HCT116 (cell line): Measurements from ENCODE around the gene CCDC127. TPM values are rescaled to one million over a fixed set of nuclear protein-coding genes. Genes with fewer than 3 reads are reported as not detected.

Experiments
- ATAC-seq: fragments of 200-7000 bp; cut with Tn5 transposase; 2 replicates; pipeline ENCODE4 v1.9.1; 2020; ENCODE audit warnings: mild to moderate bottlenecking, moderate library complexity
- BruUV-seq: library from RNA; stranded (reverse); fragments of 400-500 nt; replicated peaks from 2 replicates; lab custom pipeline; 2021; lab: Mats Ljungman, UMichigan
- CTCF ChIA-PET: fragments of 300-600 bp; sonication (Branson Sonifier 250); formaldehyde crosslinking; loops from one replicate; lab custom pipeline; 2021; ENCODE audit warnings: antibody characterized with exemption; lab: Charles Lee
- POLR2A ChIA-PET: fragments of 300-600, 350-600 bp; sonication (Branson Sonifier 250); formaldehyde crosslinking; loops from one replicate; lab custom pipeline; 2021; ENCODE audit warnings: antibody characterized with exemption; lab: Charles Lee
- RAD21 ChIA-PET, 2 experiments: fragments of 300-600 bp; sonication (Branson Sonifier 250); formaldehyde crosslinking; loops; one replicate each; lab custom pipeline; 2023; ENCODE audit warnings: low total read pairs in 2 of 2; ENCODE audit not compliant: uncharacterized antibody in 2 of 2, unreplicated experiment in 2 of 2, low non-redundant PET in 1 of 2; lab: Charles Lee
- DNase-seq: peaks from one replicate; pipeline ENCODE4 v3.0.0-alpha.2; 2010; ENCODE audit warnings: low read depth, low spot score
- H2AFZ ChIP-seq: fragments of 200-600 bp; shearing (Covaris generic), sonication (generic); 2 replicates; pipeline ENCODE4 v1.6.1; 2017; ENCODE audit warnings: low read depth, mixed run types, mixed read lengths, antibody characterized with exemption, low read length; ENCODE audit not compliant: poor library complexity, severe bottlenecking
- H3K27ac ChIP-seq: 2 replicates; pipeline ENCODE4 v1.5.1; 2012; ENCODE audit warnings: low read depth, low read length
- H3K27me3 ChIP-seq: fragments of 200-600 bp; sonication (generic); 2 replicates; pipeline ENCODE4 v1.6.1; 2016; ENCODE audit warnings: mixed run types, low read length, mixed read lengths; ENCODE audit not compliant: insufficient read depth
- H3K36me3 ChIP-seq, 2 experiments: fragments of 200-500 bp in 1 of 2; fragments of 200-600 bp in 1 of 2; sonication (Bioruptor generic) in 1 of 2; sonication (generic) in 1 of 2; 2 replicates each; pipeline versions ENCODE4 v1.5.1 to v1.6.1; 2014 to 2016; ENCODE audit warnings: low read length in 2 of 2, inconsistent platforms in 1 of 2, mixed read lengths in 1 of 2, mixed run types in 1 of 2; ENCODE audit not compliant: insufficient read depth in 2 of 2, control insufficient read depth in 1 of 2
- H3K4me1 ChIP-seq, 2 experiments: fragments of 200-600 bp in 1 of 2; sonication (generic) in 1 of 2; 2 replicates each; pipeline versions ENCODE4 v1.5.1 to v1.6.1; 2012 to 2017; ENCODE audit warnings: low read length in 2 of 2, inconsistent platforms in 1 of 2, mild to moderate bottlenecking in 1 of 2, mixed read lengths in 1 of 2, mixed run types in 1 of 2, moderate library complexity in 1 of 2; ENCODE audit not compliant: insufficient read depth in 2 of 2, control insufficient read depth in 1 of 2
- H3K4me2 ChIP-seq: fragments of 200-600 bp; sonication (generic); 2 replicates; pipeline ENCODE4 v1.6.1; 2017; ENCODE audit warnings: mixed run types, low read length, mixed read lengths
- H3K4me3 ChIP-seq, 2 experiments: fragments of 200-600 bp in 1 of 2; sonication (generic) in 1 of 2; replicated peaks in 1 of 2; 2 replicates each; pipeline ENCODE4 v1.5.1; 2011 to 2016; ENCODE audit warnings: low read length in 2 of 2, control low read depth in 1 of 2, low read depth in 1 of 2, mild to moderate bottlenecking in 1 of 2, mixed read lengths in 1 of 2, mixed run types in 1 of 2
- H3K79me2 ChIP-seq: fragments of 200-600 bp; sonication (generic); 2 replicates; pipeline ENCODE4 v1.6.1; 2017; ENCODE audit warnings: mild to moderate bottlenecking, mixed run types, low read length, moderate library complexity, mixed read lengths; ENCODE audit not compliant: insufficient read depth
- H3K9ac ChIP-seq: fragments of 200-600 bp; sonication (generic); 2 replicates; pipeline ENCODE4 v1.6.1; 2016; ENCODE audit warnings: low read length, mixed read lengths
- H3K9me2 ChIP-seq: fragments of 200-600 bp; sonication (generic), shearing (Covaris generic); 2 replicates; pipeline ENCODE4 v1.6.1; 2017; ENCODE audit warnings: mixed run types, mild to moderate bottlenecking, moderate library complexity; ENCODE audit not compliant: insufficient read depth
- H3K9me3 ChIP-seq, 2 experiments: fragments of 200-500 bp in 1 of 2; fragments of 200-600 bp in 1 of 2; sonication (Bioruptor generic) in 1 of 2; sonication (generic) in 1 of 2; 2 replicates each; pipeline ENCODE4 v1.6.1; 2014 to 2017; ENCODE audit warnings: low read length in 2 of 2, mixed read lengths in 2 of 2, inconsistent platforms in 1 of 2, low read depth in 1 of 2, mild to moderate bottlenecking in 1 of 2, mixed run types in 1 of 2, moderate library complexity in 1 of 2; ENCODE audit not compliant: control insufficient read depth in 1 of 2, insufficient read depth in 1 of 2
- H4K20me1 ChIP-seq: fragments of 200-600 bp; sonication (generic), shearing (Covaris generic); 2 replicates; pipeline ENCODE4 v1.6.1; 2017; ENCODE audit warnings: mixed run types, mild to moderate bottlenecking, moderate library complexity; ENCODE audit not compliant: insufficient read depth
- EGR1 ChIP-seq: IDR thresholded peaks from 2 replicates; pipeline ENCODE4 v1.6.1; 2012; ENCODE audit warnings: low read depth
- EZH2 ChIP-seq: fragments of 200-600 bp; sonication (generic); IDR thresholded peaks from 2 replicates; pipeline ENCODE4 v1.6.1; 2017; ENCODE audit warnings: antibody characterized with exemption, mixed run types
- EZH2phosphoT487 ChIP-seq: fragments of 200-600 bp; IDR thresholded peaks from 2 replicates; pipeline ENCODE4 v1.6.1; 2018; ENCODE audit warnings: antibody characterized with exemption, borderline replicate concordance
- JUND ChIP-seq: IDR thresholded peaks from 2 replicates; pipeline ENCODE4 v1.6.1; 2012
- POLR2A ChIP-seq: IDR thresholded peaks from 2 replicates; pipeline ENCODE4 v1.7.0; 2011; ENCODE audit warnings: borderline replicate concordance; ENCODE audit not compliant: insufficient read depth, insufficient read length; ENCODE audit errors: extremely low read depth
- SP1 ChIP-seq: IDR thresholded peaks from 2 replicates; pipeline ENCODE4 v1.6.1; 2012; ENCODE audit warnings: low read depth
- SRF ChIP-seq: IDR thresholded peaks from 2 replicates; pipeline ENCODE4 v1.6.1; 2012; ENCODE audit warnings: low read depth
- TCF7L2 ChIP-seq: IDR thresholded peaks from 2 replicates; pipeline ENCODE4 v1.7.0; 2011; ENCODE audit warnings: borderline replicate concordance, inconsistent platforms; ENCODE audit not compliant: insufficient read depth, insufficient read length; ENCODE audit errors: extremely low read depth
- YY1 ChIP-seq: IDR thresholded peaks from 2 replicates; pipeline ENCODE4 v1.6.1; 2011; ENCODE audit warnings: low read length, low read depth, moderate library complexity, mild to moderate bottlenecking; ENCODE audit not compliant: insufficient replicate concordance; ENCODE audit errors: extremely low read depth
- ZNF274 ChIP-seq: fragments of 200-500 bp; sonication (Bioruptor generic); IDR thresholded peaks from 2 replicates; pipeline ENCODE4 v1.6.1; 2014; ENCODE audit warnings: mild to moderate bottlenecking, low read depth, low read length, inconsistent platforms
- intact Hi-C: fragments of 100-400 bp; cut with micrococcal nuclease; formaldehyde crosslinking; loops from 2 replicates; pipeline ENCODE4 v1.10.0; 2022
- total RNA-seq: library from RNA; stranded (reverse); gene quantifications from one replicate; pipeline ENCODE4 v1.2.1, GENCODE V29; 2021; ENCODE audit not compliant: unreplicated experiment

Gene CCDC127
- total RNA-seq, 1 experiment from 2014 or later = 5.1 TPM

GRCh38 chr5:149745-150485 lies 68.0 kb downstream of the CCDC127 start:
- Histone ChIP-seq H3K9me2 (no peaks in the 10 kb centered on the region), H3K27ac (no peak overlapping the region), H3K4me2 (no peak overlapping the region), H3K9me3 (peaks cover 4 to 9% of the 10 kb centered on the region in 2 experiments; a peak in 2 of 4 replicates), H4K20me1 (no peaks in the 10 kb centered on the region), H3K9ac (no peak overlapping the region), H3K27me3 (no peaks in the 10 kb centered on the region), H3K36me3 (no peaks in the 10 kb centered on the region), H3K79me2 (no peaks in the 10 kb centered on the region), H3K4me1 (no peaks in the 10 kb centered on the region), H3K4me3 (no peak overlapping the region), H2AFZ (no peak overlapping the region)
- ChIA-PET RAD21 (no interaction called here), CTCF (no interaction called here), POLR2A (no interaction called here)
- ATAC-seq (no peak), DNase-seq (no peak)
- BruUV-seq = no TSS peak
- intact Hi-C loops = no loop called here
- no peak for TF ChIP-seq EGR1

DNA sequence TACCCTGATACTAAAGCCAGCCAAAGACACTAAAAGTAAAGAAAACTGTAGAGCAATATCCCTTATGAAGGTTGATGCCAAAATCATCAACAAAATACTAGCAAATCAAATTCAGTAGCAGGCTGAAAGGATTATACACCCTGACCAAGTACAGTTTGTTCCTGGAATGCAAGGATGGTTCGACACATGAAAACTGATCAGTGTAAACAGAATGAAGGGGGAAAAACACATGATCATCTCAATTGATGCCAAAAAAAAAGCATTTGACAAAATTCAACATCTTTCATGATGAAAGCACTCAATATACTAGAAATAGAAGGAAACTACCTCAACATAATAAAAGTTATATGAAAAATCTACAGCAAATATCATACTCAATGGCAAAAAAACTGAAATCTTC lies 70.2 kb downstream of the CCDC127 start:
- H3K79me2 ChIP-seq = no peaks in the 10 kb centered on the region
- H3K9me3 ChIP-seq = peaks cover 4 to 9% of the 10 kb centered on the region in 2 experiments; a peak in 2 of 4 replicates
- no peaks in the 10 kb centered on the region for H4K20me1 ChIP-seq
- ChIA-PET RAD21 (no interaction called here), POLR2A (no interaction called here), CTCF (no interaction called here)
- no peaks in the 10 kb centered on the region for H3K36me3 ChIP-seq
- no peak overlapping the region for H3K4me2 ChIP-seq
- no peak overlapping the region for H3K27ac ChIP-seq
- no peak for DNase-seq
- BruUV-seq = no TSS peak
- no peak overlapping the region for H3K4me3 ChIP-seq
- no peak for ATAC-seq
- intact Hi-C loops = no loop called here
- no peak overlapping the region for H3K9ac ChIP-seq
- no peaks in the 10 kb centered on the region for H3K27me3 ChIP-seq
- no peak overlapping the region for H2AFZ ChIP-seq
- TF ChIP-seq EGR1 (no peak), EZH2phosphoT487 (no peak), SP1 (no peak), ZNF274 (no peak), SRF (no peak), POLR2A (no peak), JUND (no peak), TCF7L2 (no peak), EZH2 (no peak), YY1 (no peak)
- no peaks in the 10 kb centered on the region for H3K9me2 ChIP-seq
- no peaks in the 10 kb centered on the region for H3K4me1 ChIP-seq

Other genes starting within 250 kb of the CCDC127 start
- gene PLEKHG4B, start 126.0 kb downstream of the CCDC127 start, total RNA-seq = 0.02 TPM
- gene LRRC14B, start 26.7 kb downstream of the CCDC127 start, total RNA-seq = not detected
- gene SDHA, start 167 bp upstream of the CCDC127 start, total RNA-seq = 134 TPM
- 107 TPM for gene PDCD6, start 53.5 kb upstream of the CCDC127 start, total RNA-seq
- gene AHRR, start 103.6 kb upstream of the CCDC127 start, total RNA-seq = 12.7 TPM
- gene EXOC3, start 225.0 kb upstream of the CCDC127 start, total RNA-seq = 52.4 TPM